Measurements from ENCODE around the gene SMYD5. TPM values are rescaled to one million over a fixed set of nuclear protein-coding genes. Genes with fewer than 3 reads are reported as not detected.

Gene SMYD5
- total and polyA plus RNA-seq, 3 experiments from 2014 or later = 21.5 to 42.8 (median 41.2) TPM

GRCh38 chr2:73233932-73234832, 20.1 kb downstream of the SMYD5 start, which contains the start of gene CCT7:
CCT7 (plus strand) TSS chr2:73234308; CDS start chr2:73234379, 71 bp downstream.
- peaks cover 39 to 50% (median 49%) of the 10 kb centered on the region in 3 donors for H3K4me1 Mint-ChIP-seq
- no peaks in the 10 kb centered on the region for H3K9me3 ChIP-seq (ENCODE audit: low read length)
- peak within 1 kb of the TSS; percentile 81 to 98 (median 94) for H3K27ac Mint-ChIP-seq
- H3K36me3 ChIP-seq (ENCODE audit: insufficient read depth, low read length) = peaks cover 1% of the 10 kb centered on the region
- peak within 1 kb of the TSS; percentile 95 to 99 (median 98) for H3K4me3 Mint-ChIP-seq
- no peaks in the 10 kb centered on the region for H3K27me3 ChIP-seq (ENCODE audit: insufficient read depth, low read length, poor library complexity, severe bottlenecking)
- peaks cover 28% of the 10 kb centered on the region for H3K4me1 ChIP-seq (ENCODE audit: insufficient read depth, low read length)
- H3K27ac ChIP-seq (ENCODE audit: low read depth, low read length) = peak within 1 kb of the TSS; percentile 93
- POLR2A ChIA-PET = interaction anchor here (0.7 to 3.2 kb wide), 12 partner anchors 8 to 1724 kb away, joined by 3 to 25 read pairs (median 5); partner anchors contain the start of genes ALMS1, EGR4, FBXO41 and SFXN5
- H3K36me3 Mint-ChIP-seq = peaks cover 0 to 41% (median 0%) of the 10 kb centered on the region in 3 donors
- DNase-seq = peak; percentile 78 to 92 (median 87)
- no peaks in the 10 kb centered on the region for H3K9me3 Mint-ChIP-seq
- no peaks in the 10 kb centered on the region for H3K27me3 Mint-ChIP-seq
- CTCF ChIA-PET = interaction anchor here (0.9 to 8.1 kb wide), 9 partner anchors 10 to 57 kb away, joined by 3 to 54 read pairs (median 4); partner anchors contain the start of genes EGR4 and FBXO41
- H3K4me3 ChIP-seq (ENCODE audit: low read length) = peak within 1 kb of the TSS; percentile 88

- no peaks in the 10 kb centered on the region for H3K9me3 Mint-ChIP-seq
- Histone ChIP-seq H3K27ac (ENCODE audit: low read depth, low read length) (peak overlapping the region; percentile 93), H3K4me3 (ENCODE audit: low read length) (peak overlapping the region; percentile 88), H3K27me3 (ENCODE audit: insufficient read depth, low read length, poor library complexity, severe bottlenecking) (no peaks in the 10 kb centered on the region), H3K9me3 (ENCODE audit: low read length) (no peaks in the 10 kb centered on the region), H3K36me3 (ENCODE audit: insufficient read depth, low read length) (peaks cover 12% of the 10 kb centered on the region), H3K4me1 (ENCODE audit: insufficient read depth, low read length) (peaks cover 31% of the 10 kb centered on the region)
- ChIA-PET POLR2A (interaction anchor here (2.0 to 3.2 kb wide), 3 partner anchors 22 to 150 kb away, joined by 10 to 25 read pairs (median 12); partner anchors contain the start of genes ALMS1, EGR4 and SMYD5), CTCF (interaction anchor here (0.8 to 8.1 kb wide), 7 partner anchors 16 to 58 kb away, joined by 3 to 54 read pairs (median 5); partner anchors contain the start of genes EGR4 and FBXO41)
- peak overlapping the region; percentile 95 to 99 (median 98) for H3K4me3 Mint-ChIP-seq
- H3K4me1 Mint-ChIP-seq = peaks cover 41 to 57% (median 53%) of the 10 kb centered on the region in 3 donors
- H3K36me3 Mint-ChIP-seq = peaks cover 0 to 45% (median 0%) of the 10 kb centered on the region in 3 donors
- peak overlapping the region; percentile 81 to 98 (median 94) for H3K27ac Mint-ChIP-seq
- peak in 1 of 5 donors; percentile 18 for DNase-seq
- H3K27me3 Mint-ChIP-seq = no peaks in the 10 kb centered on the region
These were observed 21.4 kb downstream of the SMYD5 start for GRCh38 chr2:73235315-73236028.

GRCh38 chr2:73237168-73237567, 23.1 kb downstream of the SMYD5 start:
- no peaks in the 10 kb centered on the region for H3K9me3 Mint-ChIP-seq
- H3K27ac Mint-ChIP-seq = peak overlapping the region in 7 of 8 donors; percentile 12 to 93 (median 42)
- no peak for DNase-seq
- H3K27me3 Mint-ChIP-seq = no peaks in the 10 kb centered on the region
- H3K27ac ChIP-seq (ENCODE audit: low read depth, low read length) = no peak overlapping the region
- H3K4me1 Mint-ChIP-seq = peaks cover 41 to 57% (median 53%) of the 10 kb centered on the region in 3 donors
- peaks cover 0 to 58% (median 2%) of the 10 kb centered on the region in 3 donors for H3K36me3 Mint-ChIP-seq
- ChIA-PET CTCF (interaction anchor here (2.0 to 8.1 kb wide), 3 partner anchors 22 to 54 kb away, joined by 5 to 54 read pairs (median 47); partner anchors contain the start of gene EGR4), POLR2A (no interaction called here)
- H3K4me3 ChIP-seq (ENCODE audit: low read length) = no peak overlapping the region
- H3K9me3 ChIP-seq (ENCODE audit: low read length) = no peaks in the 10 kb centered on the region
- H3K27me3 ChIP-seq (ENCODE audit: insufficient read depth, low read length, poor library complexity, severe bottlenecking) = no peaks in the 10 kb centered on the region
- peaks cover 31% of the 10 kb centered on the region for H3K4me1 ChIP-seq (ENCODE audit: insufficient read depth, low read length)
- peak overlapping the region in 2 of 7 donors; percentile 0 to 96 for H3K4me3 Mint-ChIP-seq
- peaks cover 16% of the 10 kb centered on the region for H3K36me3 ChIP-seq (ENCODE audit: insufficient read depth, low read length)

DNA sequence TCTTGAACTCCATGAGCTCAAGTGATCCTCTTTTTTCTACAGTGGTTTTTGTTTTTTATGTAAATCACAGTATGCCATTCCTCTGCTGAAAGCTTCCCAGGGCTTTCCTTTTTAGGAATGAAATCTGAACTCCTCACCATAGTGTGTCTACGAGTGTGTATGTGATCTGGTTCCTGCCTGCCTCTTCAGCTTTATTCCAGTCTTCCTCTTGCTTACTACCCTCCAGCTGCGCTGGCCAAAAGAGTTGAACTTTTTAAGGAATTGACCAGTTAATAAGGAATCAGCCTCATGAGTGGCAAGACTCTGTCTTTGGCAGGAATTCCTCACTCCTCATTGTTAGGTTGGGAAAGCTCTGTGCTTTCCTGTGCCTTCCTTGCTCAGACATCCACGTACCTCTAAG, 24.1 kb downstream of the SMYD5 start:
- Histone ChIP-seq H3K27ac (ENCODE audit: low read depth, low read length) (no peak overlapping the region), H3K9me3 (ENCODE audit: low read length) (no peaks in the 10 kb centered on the region), H3K36me3 (ENCODE audit: insufficient read depth, low read length) (peaks cover 25% of the 10 kb centered on the region), H3K4me1 (ENCODE audit: insufficient read depth, low read length) (peaks cover 25% of the 10 kb centered on the region), H3K27me3 (ENCODE audit: insufficient read depth, low read length, poor library complexity, severe bottlenecking) (no peaks in the 10 kb centered on the region), H3K4me3 (ENCODE audit: low read length) (no peak overlapping the region)
- ChIA-PET CTCF (interaction anchor here (7.2 to 8.1 kb wide), 2 partner anchors 26 to 53 kb away, joined by 47 to 54 read pairs; partner anchors contain the start of gene EGR4), POLR2A (interaction anchor here (0.6 kb wide), 1 partner anchor 56 kb away, joined by 3 read pairs; no protein-coding TSS in a partner anchor)
- peaks cover 35 to 52% (median 51%) of the 10 kb centered on the region in 3 donors for H3K4me1 Mint-ChIP-seq
- no peaks in the 10 kb centered on the region for H3K9me3 Mint-ChIP-seq
- H3K36me3 Mint-ChIP-seq = peaks cover 0 to 63% (median 6%) of the 10 kb centered on the region in 3 donors
- H3K27ac Mint-ChIP-seq = peak overlapping the region in 5 of 8 donors; percentile 23 to 67 (median 32)
- no peak for DNase-seq
- no peaks in the 10 kb centered on the region for H3K27me3 Mint-ChIP-seq
- no peak overlapping the region for H3K4me3 Mint-ChIP-seq

- Histone ChIP-seq H3K27ac (ENCODE audit: low read depth, low read length) (no peak overlapping the region), H3K9me3 (ENCODE audit: low read length) (no peaks in the 10 kb centered on the region), H3K4me3 (ENCODE audit: low read length) (no peak overlapping the region), H3K36me3 (ENCODE audit: insufficient read depth, low read length) (peaks cover 30% of the 10 kb centered on the region), H3K27me3 (ENCODE audit: insufficient read depth, low read length, poor library complexity, severe bottlenecking) (no peaks in the 10 kb centered on the region), H3K4me1 (ENCODE audit: insufficient read depth, low read length) (peaks cover 25% of the 10 kb centered on the region)
- Mint-ChIP-seq H3K36me3 (peaks cover 0 to 63% (median 6%) of the 10 kb centered on the region in 3 donors), H3K27me3 (no peaks in the 10 kb centered on the region), H3K4me1 (peaks cover 35 to 52% (median 51%) of the 10 kb centered on the region in 3 donors), H3K9me3 (no peaks in the 10 kb centered on the region), H3K27ac (peak overlapping the region in 6 of 8 donors; percentile 23 to 76 (median 64)), H3K4me3 (no peak overlapping the region)
- POLR2A ChIA-PET = no interaction called here
- CTCF ChIA-PET = interaction anchor here (1.1 to 8.1 kb wide), 2 partner anchors 52 to 61 kb away, joined by 3 to 54 read pairs; partner anchors contain the start of gene EGR4
- no peak for DNase-seq
These were observed 24.9 kb downstream of the SMYD5 start for GRCh38 chr2:73238976-73239375.

DNA sequence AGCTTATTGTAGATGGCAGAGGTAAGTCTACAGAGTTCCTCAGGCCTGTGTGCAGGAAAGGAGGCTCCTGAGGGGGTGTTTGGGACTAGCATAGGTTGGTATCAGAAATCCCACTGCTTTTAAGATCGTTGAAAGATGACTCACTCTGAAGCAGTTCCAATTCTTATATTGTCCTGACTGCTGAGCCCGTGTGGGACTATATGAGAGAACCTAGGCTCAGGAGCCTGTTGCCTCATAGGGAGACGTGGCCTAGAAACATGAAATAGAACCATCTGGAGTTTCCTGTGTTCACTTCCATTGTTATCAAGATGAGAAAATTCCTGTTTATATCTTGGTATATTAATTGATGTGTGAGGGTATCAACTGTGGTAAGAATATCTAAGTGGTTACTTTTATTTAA, 25.7 kb downstream of the SMYD5 start:
- no peak for DNase-seq
- Mint-ChIP-seq H3K27me3 (no peaks in the 10 kb centered on the region), H3K4me1 (peaks cover 33 to 50% (median 49%) of the 10 kb centered on the region in 3 donors), H3K36me3 (peaks cover 0 to 66% (median 8%) of the 10 kb centered on the region in 3 donors), H3K9me3 (no peaks in the 10 kb centered on the region), H3K27ac (peak overlapping the region in 5 of 8 donors; percentile 14 to 77 (median 61)), H3K4me3 (no peak overlapping the region)
- no peaks in the 10 kb centered on the region for H3K9me3 ChIP-seq (ENCODE audit: low read length)
- H3K4me3 ChIP-seq (ENCODE audit: low read length) = no peak overlapping the region
- H3K27ac ChIP-seq (ENCODE audit: low read depth, low read length) = no peak overlapping the region
- H3K4me1 ChIP-seq (ENCODE audit: insufficient read depth, low read length) = peaks cover 23% of the 10 kb centered on the region
- ChIA-PET CTCF (interaction anchor here (1.1 kb wide), 1 partner anchor 62 kb away, joined by 3 read pairs; no protein-coding TSS in a partner anchor), POLR2A (no interaction called here)
- peaks cover 38% of the 10 kb centered on the region for H3K36me3 ChIP-seq (ENCODE audit: insufficient read depth, low read length)
- H3K27me3 ChIP-seq (ENCODE audit: insufficient read depth, low read length, poor library complexity, severe bottlenecking) = no peaks in the 10 kb centered on the region

GRCh38 chr2:73243884-73244570, 30.0 kb downstream of the SMYD5 start:
- peak overlapping the region in 1 of 8 donors; percentile 75 for H3K27ac Mint-ChIP-seq
- H3K4me1 Mint-ChIP-seq = peaks cover 3 to 17% (median 12%) of the 10 kb centered on the region in 3 donors
- H3K9me3 ChIP-seq (ENCODE audit: low read length) = no peaks in the 10 kb centered on the region
- H3K9me3 Mint-ChIP-seq = no peaks in the 10 kb centered on the region
- CTCF ChIA-PET = interaction anchor here (1.1 to 1.2 kb wide), 2 partner anchors 14 to 32 kb away, joined by 3 to 4 read pairs; no protein-coding TSS in a partner anchor
- no peaks in the 10 kb centered on the region for H3K27me3 Mint-ChIP-seq
- peaks cover 76% of the 10 kb centered on the region for H3K36me3 ChIP-seq (ENCODE audit: insufficient read depth, low read length)
- peaks cover 4% of the 10 kb centered on the region for H3K4me1 ChIP-seq (ENCODE audit: insufficient read depth, low read length)
- POLR2A ChIA-PET = no interaction called here
- H3K4me3 ChIP-seq (ENCODE audit: low read length) = no peak overlapping the region
- no peak for DNase-seq
- no peak overlapping the region for H3K27ac ChIP-seq (ENCODE audit: low read depth, low read length)
- H3K36me3 Mint-ChIP-seq = peaks cover 0 to 93% (median 21%) of the 10 kb centered on the region in 3 donors
- no peaks in the 10 kb centered on the region for H3K27me3 ChIP-seq (ENCODE audit: insufficient read depth, low read length, poor library complexity, severe bottlenecking)
- H3K4me3 Mint-ChIP-seq = no peak overlapping the region
